Measurements from ENCODE around the gene PUM1.
"Not testable (repeated sequence)": the region's sequence is repeated elsewhere in the genome, so short reads cannot be mapped to it uniquely, and the experiment has no call there.

The PUM1 gene

DNA sequence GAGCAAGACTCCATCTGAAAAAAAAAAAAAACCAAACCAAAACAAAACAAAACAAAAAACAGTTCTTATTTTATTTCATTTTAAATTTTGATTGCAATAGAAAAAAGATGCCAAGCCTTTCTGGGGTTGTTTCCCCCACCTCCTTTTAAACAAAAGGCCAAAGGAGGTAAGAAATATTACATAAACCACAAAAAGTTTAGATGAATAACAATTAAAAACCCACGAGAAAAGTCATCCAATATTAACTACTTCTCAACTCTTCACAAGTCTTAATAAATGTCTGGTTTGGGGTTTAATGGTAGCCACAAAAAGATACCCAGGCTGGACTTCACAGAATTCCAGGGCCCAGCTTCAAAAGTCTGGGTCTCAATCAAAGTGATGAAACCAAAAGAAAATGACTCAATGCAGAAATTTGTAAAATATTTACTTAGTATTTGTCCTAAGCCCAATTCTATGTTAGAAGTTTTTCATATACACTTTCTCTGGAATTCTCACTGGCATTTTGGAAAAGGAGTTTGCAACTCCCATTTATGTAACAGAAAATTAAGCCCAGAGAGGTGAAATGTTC lies 110.0 kb downstream of the PUM1 start:
- TF ChIP-seq, protein P1, sequence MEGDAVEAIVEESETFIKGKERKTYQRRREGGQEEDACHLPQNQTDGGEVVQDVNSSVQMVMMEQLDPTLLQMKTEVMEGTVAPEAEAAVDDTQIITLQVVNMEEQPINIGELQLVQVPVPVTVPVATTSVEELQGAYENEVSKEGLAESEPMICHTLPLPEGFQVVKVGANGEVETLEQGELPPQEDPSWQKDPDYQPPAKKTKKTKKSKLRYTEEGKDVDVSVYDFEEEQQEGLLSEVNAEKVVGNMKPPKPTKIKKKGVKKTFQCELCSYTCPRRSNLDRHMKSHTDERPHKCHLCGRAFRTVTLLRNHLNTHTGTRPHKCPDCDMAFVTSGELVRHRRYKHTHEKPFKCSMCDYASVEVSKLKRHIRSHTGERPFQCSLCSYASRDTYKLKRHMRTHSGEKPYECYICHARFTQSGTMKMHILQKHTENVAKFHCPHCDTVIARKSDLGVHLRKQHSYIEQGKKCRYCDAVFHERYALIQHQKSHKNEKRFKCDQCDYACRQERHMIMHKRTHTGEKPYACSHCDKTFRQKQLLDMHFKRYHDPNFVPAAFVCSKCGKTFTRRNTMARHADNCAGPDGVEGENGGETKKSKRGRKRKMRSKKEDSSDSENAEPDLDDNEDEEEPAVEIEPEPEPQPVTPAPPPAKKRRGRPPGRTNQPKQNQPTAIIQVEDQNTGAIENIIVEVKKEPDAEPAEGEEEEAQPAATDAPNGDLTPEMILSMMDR (conservative IDR thresholded peaks at IDR 0.05): no peak
- no peak overlapping the region for H3K27ac ChIP-seq

DNA sequence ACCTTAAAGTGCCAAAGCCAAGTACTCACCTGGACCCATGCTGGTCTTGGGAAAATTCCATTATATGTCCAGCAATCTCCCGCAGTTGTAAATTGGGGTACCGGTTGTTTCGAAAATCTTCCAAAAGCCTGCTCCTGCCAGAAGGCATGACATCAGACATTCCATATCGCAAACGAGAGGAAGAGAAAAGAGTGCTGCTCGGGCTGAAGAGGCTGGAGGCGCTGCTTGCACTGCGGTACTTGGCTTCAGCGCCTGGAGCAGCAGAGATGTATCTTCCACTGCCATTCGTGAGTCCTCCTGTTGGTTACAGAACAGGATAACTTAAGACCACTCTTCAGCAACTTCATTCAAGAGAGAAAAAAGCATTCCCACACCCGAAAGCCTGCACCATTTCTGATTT lies 111.8 kb downstream of the PUM1 start:
- no peak overlapping the region for H3K27ac ChIP-seq
- TF ChIP-seq, protein P1 (conservative IDR thresholded peaks at IDR 0.05): no peak

DNA sequence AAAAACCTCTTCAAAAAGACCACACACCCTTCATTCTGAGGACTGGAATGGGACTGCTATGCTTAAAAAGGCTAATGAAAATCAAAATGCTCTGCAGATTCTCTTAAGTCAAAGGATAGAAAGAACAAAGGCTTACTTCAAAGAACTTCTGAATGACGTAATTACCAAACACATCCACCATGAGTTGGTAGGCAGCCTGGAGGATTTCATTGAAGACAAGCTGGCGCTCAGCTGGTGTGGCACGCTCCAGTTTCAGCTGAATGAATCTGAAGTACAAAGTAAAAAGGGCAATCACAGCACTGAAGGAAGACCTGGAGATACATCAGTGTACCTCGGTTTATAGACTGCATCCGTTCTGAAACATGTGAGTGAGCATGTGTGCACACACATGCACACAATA lies 113.4 kb downstream of the PUM1 start:
- H3K27ac ChIP-seq: no peak overlapping the region
- TF ChIP-seq, protein P1 (conservative IDR thresholded peaks at IDR 0.05): no peak

DNA sequence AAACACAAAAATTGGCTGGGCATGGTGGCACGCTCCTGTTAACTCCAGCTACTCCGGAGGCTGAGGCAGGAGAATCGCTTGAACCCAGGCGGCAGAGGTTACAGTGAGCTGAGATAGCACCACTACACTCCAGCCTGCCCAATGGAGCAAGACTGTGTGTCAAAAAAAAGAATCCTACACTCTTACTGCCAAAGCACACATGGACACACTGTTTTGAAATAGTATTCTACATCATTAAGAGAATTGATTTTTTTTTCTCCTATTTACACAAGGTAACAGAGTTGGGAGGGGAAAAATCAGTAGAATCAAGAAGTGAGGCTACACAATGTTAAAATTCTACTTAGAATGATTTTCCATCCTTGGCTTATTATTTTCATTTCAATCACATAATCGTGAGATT lies 114.8 kb downstream of the PUM1 start:
- TF ChIP-seq, protein P1 (conservative IDR thresholded peaks at IDR 0.05): no peak
- no peak overlapping the region for H3K27ac ChIP-seq

DNA sequence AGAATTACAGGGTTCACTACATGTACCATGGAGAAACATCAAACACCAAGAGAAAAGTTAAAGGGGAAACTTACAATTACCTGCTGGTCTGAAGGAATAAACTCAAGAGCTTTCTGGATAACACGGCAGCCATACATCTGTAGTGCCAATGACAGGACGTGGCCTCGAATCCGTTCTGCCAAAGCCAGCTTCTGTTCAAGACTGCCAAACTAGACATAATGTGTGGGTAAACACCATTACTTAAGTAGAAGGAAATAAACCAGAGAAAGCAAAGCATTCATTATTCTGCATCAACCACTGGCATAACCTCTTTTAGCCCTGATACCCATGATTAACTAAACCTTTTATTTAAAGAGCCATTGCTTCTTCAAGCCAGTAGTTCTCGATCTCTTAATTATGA lies 115.5 kb downstream of the PUM1 start:
- no peak overlapping the region for H3K27ac ChIP-seq
- TF ChIP-seq, protein P1 (conservative IDR thresholded peaks at IDR 0.05): no peak

DNA sequence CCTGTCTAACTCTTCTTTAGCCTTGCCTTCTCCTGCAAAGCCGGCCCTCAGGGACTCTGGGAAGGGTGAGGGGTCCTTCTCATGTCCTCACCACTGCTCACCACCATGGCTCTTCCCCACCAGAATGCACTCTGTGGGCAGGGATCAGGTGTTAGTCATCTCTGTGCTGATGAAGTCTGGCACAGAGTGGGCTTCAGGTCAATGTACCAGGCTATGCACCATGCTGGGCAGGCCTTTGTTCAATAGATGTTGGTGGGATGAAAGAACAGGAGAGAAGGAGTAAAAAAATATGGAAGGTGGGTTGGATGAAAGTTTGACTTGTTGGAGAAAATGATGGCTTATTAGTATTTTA lies 116.1 kb downstream of the PUM1 start:
- not testable (repeated sequence) for H3K27ac ChIP-seq

DNA sequence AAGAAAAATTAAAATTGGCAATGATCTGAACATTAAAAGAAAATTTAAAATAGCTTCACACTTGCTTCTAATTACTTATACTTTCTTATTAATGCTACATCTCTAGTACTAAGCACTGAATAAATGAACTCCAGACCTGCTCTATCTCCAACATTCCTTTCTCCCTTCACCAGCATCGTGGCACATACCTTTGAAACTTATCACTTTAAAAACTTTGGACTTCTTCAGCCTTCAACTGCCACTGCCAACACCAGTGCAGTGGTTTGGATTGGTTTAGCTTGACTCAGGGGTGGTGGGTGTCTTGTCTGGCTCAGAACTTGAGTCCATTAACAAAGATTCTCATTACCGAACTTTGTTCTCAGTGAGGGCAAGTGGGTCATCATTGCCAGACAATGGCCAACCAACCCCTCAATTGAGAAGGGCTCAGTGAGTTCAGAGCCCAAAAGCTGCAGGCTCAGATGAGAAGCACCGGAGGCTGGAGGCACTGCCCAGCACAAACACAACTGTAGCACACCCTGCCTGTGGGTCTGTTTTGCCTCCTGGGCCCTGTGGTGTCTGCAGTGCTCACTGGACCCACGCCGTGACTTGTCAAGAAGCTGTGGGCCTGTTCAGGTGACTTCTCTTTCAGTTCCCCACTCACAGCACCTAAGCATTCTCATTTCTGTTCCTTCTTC lies 116.6 kb downstream of the PUM1 start:
- not testable (repeated sequence) for H3K27ac ChIP-seq

DNA sequence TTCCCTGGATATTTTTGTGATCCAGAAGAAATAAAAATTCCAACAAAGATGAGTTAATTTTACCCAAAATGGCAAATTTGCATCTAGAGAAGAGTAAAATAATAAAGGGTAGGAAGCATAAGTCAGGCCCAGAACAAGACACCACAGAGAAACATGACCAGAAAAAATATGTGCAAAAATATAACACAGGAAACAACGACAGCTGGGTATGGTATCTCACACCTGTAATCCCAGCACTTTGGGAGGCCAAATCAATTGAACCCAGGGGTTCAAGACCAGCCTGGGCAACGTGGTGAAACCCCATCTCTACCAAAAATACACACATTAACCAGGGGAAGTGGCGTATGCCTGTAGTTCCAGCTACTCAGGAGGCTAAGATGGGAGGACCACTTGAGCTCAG lies 117.2 kb downstream of the PUM1 start:
- TF ChIP-seq, protein P1 (conservative IDR thresholded peaks at IDR 0.05): no peak

DNA sequence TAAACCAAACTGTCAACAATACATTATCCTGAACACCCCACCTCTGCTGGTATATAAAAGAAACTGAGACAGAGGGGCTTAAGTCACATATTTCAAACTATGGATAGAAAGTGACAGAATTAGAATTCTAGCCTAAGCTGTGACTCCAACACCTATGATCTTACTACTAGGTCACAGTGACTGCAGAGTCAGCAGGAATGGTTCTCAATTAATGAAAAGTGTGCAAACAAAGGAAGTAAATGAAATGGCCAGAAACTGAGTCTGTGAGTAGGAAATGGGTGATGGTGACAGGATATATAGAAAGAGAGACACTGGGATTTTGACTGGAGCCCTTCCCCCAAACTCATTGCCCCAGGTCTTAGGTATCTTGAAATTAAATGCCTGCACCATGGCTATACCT lies 118.3 kb downstream of the PUM1 start:
- H3K27ac ChIP-seq: no peak overlapping the region
- TF ChIP-seq, protein P1 (conservative IDR thresholded peaks at IDR 0.05): no peak

More for the DNA sequence above, 117.2 kb downstream of the PUM1 start:
- H3K27ac ChIP-seq: no peak overlapping the region

Measured in VCaP (cell line).